ENCODE results near the gene RBM43. TPM values are rescaled to one million over a fixed set of nuclear protein-coding genes. Genes with fewer than 3 reads are reported as not detected.

Gene RBM43
- polyA plus RNA-seq, 12 donors, result 8.6 to 101 (median 11.8) TPM

GRCh38 chr2:151230627-151231140 lies 31.0 kb downstream of the RBM43 start:
- no peak for DNase-seq

DNA sequence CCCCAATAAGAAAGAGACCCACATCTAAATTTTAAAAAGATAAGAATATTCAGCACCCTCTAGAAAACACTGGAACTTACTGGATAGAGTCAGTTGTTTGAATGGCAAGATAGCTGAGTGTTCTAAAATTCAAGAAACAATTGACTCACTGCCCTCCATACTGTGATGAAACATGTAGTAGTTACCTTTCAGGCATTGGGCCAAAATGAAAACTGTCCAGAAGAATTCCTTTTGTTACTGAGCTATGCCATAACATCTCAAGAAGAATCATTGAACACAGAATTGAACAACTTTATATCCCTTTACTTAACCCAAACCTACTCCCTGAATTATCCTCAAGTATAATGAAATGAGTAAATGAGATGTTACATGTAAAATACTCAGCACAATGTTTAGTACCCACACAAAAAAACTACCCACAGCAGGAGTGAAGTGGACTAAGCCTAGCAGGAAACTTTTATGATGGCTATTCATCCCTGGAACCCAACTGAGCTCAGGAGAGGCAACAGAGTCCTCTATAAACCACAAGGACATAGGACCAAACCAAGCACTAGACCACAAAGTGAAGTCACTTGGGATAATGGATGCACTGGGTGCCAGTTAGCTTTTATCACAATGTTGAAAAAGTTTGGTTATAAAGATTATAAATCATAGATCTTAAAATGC lies 32.7 kb downstream of the RBM43 start:
- no peak for DNase-seq

- DNase-seq, result no peak
These were observed 44.3 kb downstream of the RBM43 start for GRCh38 chr2:151217343-151217742.

DNA sequence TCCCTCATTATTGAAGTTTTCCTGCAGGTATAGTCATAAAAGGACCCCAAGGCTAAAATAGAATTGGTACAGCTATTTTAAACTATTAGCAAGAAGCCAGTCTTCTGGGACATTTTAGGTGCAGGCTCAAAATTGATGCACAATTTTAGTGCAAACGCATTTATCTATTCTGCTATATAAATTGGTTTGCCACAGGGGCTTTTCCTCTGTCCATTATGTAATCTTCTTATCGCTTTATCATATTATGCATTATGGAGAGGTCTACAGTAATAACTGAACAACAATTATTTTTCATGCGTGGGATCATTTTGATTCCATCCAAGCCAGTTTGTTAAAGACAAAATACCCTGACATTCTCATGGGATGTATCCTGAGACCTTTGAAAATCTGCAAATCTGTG lies 54.6 kb downstream of the RBM43 start:
- no peak for DNase-seq

- DNase-seq, result no peak
These were observed 55.2 kb downstream of the RBM43 start for GRCh38 chr2:151206446-151206968.

DNA sequence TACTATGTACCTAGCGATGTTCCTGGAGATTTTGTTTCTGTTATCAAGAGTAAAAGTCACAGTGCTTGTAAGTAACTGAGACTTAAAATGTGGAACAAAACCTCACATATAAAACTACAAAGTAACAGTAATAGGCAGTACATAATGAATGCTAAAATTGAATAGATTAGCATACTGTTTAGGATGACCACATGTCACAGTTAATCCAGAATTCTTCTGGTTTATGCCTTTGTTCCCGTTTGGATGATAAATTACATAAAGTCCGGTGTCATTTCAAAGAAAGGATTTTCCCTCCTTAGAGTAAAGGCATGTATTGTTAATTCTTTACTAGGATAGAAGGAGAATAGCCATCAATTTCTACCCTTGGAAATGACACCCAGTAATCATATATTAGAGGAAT lies 56.1 kb downstream of the RBM43 start:
- DNase-seq, result no peak

GRCh38 chr2:151204756-151205155 lies 56.9 kb downstream of the RBM43 start:
- DNase-seq, result no peak

DNA sequence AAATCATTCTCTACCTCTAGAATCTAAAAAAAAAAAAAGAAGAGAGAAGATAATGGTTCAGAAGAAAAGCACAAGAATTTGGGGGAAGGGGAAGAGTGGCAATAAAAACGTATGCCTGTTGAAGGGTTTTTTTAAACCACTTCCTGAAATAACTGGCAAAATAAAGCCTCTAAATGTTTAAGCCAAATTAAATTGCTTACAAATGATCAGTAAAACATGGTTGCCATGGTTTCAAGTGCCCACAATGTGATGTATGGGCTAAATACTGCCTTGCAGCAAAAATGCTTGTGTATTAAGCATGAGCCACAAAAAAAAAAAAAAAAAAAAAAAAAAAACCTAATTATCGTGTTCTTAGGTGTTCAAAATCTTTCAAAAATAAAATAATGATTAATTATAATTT lies 60.8 kb downstream of the RBM43 start:
- no peak for DNase-seq

GRCh38 chr2:151200277-151200676 lies 61.4 kb downstream of the RBM43 start:
- DNase-seq, result no peak

GRCh38 chr2:151198645-151199044 lies 63.0 kb downstream of the RBM43 start:
- DNase-seq, result no peak

Other genes starting within 250 kb of the RBM43 start
- 10 to 100 TPM in 3 of 12 donors, 1 to 10 TPM in 8, not detected in 1; 4.9 to 12.9 (median 8.0) TPM for gene NMI, start 27.8 kb upstream of the RBM43 start, polyA plus RNA-seq (ENCODE audit: insufficient read length in 12 of 12)
- 10 to 100 TPM in 10 of 12 donors, 1 to 10 TPM in 1, not detected in 1; 8.9 to 32.4 (median 16.1) TPM for gene TNFAIP6, start 95.7 kb upstream of the RBM43 start, polyA plus RNA-seq (ENCODE audit: insufficient read length in 12 of 12)
- gene RIF1, start 148.0 kb upstream of the RBM43 start, polyA plus RNA-seq (ENCODE audit: insufficient read length in 12 of 12), result 100 to 1,000 TPM in 5 of 12 donors, 10 to 100 TPM in 6, not detected in 1; 41.6 to 169 (median 65.5) TPM